Measurements from ENCODE around the gene CFAP410. TPM values are rescaled to one million over a fixed set of nuclear protein-coding genes. Genes with fewer than 3 reads are reported as not detected.

Gene CFAP410
- total RNA-seq, 1 donor = 17.6 TPM

DNA sequence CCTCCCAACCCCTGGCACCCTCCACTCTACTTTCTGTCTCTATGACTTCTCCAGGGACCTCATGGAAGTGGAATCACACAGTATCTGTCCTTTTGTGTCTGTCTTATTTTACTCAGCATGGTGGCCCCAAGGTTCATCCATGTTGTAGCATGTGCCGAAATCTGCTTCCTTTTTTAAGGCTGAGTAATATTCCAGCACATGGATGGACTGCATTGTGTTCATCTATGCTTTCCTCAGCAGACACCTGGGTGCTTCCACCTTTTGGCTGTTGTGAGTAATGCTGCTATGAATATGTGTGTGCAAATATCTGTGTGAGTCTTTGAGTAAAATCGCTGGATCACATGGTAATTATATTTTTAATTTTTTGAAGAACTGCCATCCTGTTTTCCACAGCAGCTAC, 40.9 kb downstream of the CFAP410 start:
- peaks cover 59% of the 10 kb centered on the region for H3K4me1 ChIP-seq (ENCODE audit: insufficient read depth, low read length)
- H3K9me3 ChIP-seq (ENCODE audit: low read depth, low read length) = no peaks in the 10 kb centered on the region
- no peak overlapping the region for H3K4me3 ChIP-seq (ENCODE audit: low read length)
- no peaks in the 10 kb centered on the region for H3K27me3 ChIP-seq (ENCODE audit: insufficient read depth, low read length)

DNA sequence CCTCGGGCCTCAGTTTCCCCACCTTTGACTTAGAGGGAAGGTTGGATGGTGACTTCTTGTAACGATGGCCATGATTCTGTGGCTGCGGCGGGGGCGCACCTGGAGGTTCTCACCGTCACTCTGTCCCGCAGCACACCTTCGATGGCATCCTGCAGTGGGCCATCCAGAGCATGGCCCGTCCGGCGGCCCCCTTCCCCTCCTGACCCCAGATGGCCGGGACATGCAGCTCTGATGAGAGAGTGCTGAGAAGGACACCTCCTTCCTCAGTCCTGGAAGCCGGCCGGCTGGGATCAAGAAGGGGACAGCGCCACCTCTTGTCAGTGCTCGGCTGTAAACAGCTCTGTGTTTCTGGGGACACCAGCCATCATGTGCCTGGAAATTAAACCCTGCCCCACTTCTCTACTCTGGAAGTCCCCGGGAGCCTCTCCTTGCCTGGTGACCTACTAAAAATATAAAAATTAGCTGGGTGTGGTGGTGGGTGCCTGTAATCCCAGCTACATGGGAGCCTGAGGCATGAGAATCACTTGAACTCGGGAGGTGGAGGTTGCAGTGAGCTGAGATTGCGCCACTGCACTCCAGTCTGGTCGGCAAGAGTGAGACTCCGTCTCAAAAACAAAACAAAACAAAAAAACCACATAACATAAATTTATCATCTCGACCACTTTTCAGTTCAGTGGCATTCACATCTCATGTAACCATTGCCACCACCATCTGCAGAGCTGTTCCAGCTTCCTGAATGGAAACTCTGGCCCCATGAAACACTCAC, 41.5 kb downstream of the CFAP410 start:
- Histone ChIP-seq H3K27me3 (ENCODE audit: insufficient read depth, low read length) (no peaks in the 10 kb centered on the region), H3K4me3 (ENCODE audit: low read length) (no peak overlapping the region), H3K4me1 (ENCODE audit: insufficient read depth, low read length) (peaks cover 59% of the 10 kb centered on the region), H3K9me3 (ENCODE audit: low read depth, low read length) (no peaks in the 10 kb centered on the region)

DNA sequence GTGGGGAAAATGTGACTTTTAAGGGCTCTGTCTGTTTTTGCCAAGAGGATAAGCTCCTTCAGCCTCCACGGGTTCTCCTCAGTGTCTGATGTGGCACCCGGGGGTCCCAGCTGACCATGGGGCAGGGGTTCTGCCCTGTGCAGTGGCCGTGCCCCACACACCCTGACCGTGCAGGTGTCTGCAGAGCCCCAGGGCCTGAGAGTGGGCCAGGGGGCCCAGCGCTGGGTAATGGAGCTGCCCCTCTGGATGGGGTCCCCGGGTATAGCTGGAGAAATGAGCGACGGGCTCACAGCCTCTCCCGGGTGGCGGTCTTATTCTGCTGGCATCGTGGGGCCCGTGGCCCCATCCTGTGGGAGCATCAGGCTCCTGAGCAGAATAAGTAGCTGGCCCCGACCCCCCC, 42.3 kb downstream of the CFAP410 start:
- no peaks in the 10 kb centered on the region for H3K9me3 ChIP-seq (ENCODE audit: low read depth, low read length)
- H3K4me3 ChIP-seq (ENCODE audit: low read length) = no peak overlapping the region
- no peaks in the 10 kb centered on the region for H3K27me3 ChIP-seq (ENCODE audit: insufficient read depth, low read length)
- H3K4me1 ChIP-seq (ENCODE audit: insufficient read depth, low read length) = peaks cover 51% of the 10 kb centered on the region

DNA sequence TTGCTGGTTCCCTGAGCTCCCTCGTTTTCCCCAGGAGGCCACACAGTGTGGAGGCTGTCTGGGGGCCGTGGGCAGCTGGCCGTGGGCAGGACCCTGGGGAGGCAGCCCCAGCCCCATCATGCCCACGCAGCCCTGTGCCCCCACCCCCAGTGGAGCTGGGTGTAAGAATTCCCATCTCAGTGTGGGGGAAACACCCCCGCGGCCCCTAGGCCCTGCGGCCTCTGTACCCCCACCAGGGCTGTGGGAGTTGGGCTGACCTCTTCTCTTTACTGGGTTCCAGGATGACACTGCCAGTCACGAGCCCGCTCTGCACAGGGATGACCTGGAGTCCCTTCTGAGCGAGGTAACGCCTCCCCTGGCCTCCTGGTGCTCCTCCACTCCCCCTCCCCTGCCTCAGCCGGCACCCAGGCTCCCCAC, 43.1 kb downstream of the CFAP410 start:
- H3K27me3 ChIP-seq (ENCODE audit: insufficient read depth, low read length) = no peaks in the 10 kb centered on the region
- no peak overlapping the region for H3K4me3 ChIP-seq (ENCODE audit: low read length)
- H3K4me1 ChIP-seq (ENCODE audit: insufficient read depth, low read length) = peaks cover 43% of the 10 kb centered on the region
- H3K9me3 ChIP-seq (ENCODE audit: low read depth, low read length) = no peaks in the 10 kb centered on the region

DNA sequence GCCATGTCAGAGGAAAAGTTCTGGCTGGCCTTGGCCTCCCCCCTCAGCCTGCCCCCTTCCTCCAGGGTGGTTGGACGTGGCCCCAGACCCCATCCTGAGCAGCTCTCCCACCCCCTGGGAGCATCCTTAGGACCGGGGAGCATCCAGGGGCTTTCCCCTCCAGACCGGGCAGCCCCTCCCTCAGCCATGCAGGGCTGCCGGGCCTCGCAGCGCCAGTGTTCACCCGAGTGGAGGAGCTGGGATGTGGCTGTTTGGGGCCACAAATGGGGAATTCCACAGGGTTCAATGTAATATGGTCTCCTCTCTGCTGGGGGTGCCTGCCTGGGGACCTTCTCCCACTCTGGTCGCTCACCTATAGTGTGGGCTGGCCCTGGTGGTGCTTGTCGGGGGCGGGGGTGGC, 43.5 kb downstream of the CFAP410 start:
- Histone ChIP-seq H3K9me3 (ENCODE audit: low read depth, low read length) (no peaks in the 10 kb centered on the region), H3K4me1 (ENCODE audit: insufficient read depth, low read length) (peaks cover 38% of the 10 kb centered on the region), H3K27me3 (ENCODE audit: insufficient read depth, low read length) (no peaks in the 10 kb centered on the region), H3K4me3 (ENCODE audit: low read length) (no peak overlapping the region)

DNA sequence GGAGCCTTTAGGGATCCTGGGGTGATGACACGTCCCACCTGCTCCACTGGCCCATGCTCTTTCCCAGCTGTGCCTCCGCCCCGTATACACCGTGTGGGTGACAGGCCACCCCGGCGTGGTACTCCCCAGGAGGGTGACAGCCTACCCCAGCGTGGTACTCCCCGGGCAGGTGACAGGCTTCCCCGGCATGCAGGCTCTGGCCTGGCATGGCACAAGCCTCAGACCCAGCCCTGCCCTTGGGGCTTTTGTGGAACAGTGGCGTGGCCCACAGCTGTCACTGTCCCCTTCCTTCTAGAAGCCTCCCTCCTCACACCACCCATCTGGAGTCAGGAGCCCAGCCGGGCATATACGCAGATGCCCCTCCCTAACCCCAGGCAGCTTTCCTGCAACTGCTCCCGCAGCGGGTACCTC, 44.0 kb downstream of the CFAP410 start:
- no peak overlapping the region for H3K4me3 ChIP-seq (ENCODE audit: low read length)
- peaks cover 37% of the 10 kb centered on the region for H3K4me1 ChIP-seq (ENCODE audit: insufficient read depth, low read length)
- no peaks in the 10 kb centered on the region for H3K9me3 ChIP-seq (ENCODE audit: low read depth, low read length)
- H3K27me3 ChIP-seq (ENCODE audit: insufficient read depth, low read length) = no peaks in the 10 kb centered on the region

DNA sequence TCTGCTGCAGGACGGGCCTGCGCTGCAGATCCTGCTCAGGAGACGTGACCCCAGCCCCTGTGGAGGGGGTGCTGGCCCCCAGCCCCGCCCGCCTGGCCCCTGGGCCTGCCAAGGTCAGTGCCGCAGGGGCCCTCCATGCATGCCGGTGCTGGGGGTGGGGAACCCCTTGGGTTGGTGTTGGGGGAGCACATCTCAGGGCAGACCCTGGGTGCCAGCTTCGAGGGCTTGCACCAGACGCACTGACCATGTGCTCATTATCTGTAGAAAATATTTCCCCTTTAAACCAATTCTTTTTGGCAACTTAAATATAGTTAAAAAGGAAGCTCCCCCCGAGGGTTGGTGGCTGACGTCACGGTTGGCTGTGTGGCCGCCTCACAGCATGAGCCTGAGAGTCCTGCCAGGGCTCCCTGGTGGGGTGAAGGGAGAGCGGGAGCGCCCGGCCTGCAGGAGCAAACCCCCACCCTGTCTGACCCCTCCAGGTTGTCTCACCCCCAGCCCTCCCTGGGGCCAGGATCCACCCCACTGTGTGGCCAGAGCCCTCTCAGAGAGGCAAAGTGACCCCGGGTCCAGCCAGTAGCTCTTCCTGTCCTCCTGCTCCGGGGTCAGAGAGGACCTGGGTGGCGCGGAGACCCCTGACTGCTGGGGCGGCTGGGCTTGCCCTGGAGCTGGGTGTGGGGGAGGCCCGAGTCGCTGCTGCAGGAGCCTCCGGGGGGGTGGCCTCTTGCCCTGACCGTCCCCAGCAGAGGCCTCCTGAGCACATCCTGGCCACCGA, 44.6 kb downstream of the CFAP410 start:
- no peaks in the 10 kb centered on the region for H3K27me3 ChIP-seq (ENCODE audit: insufficient read depth, low read length)
- no peak overlapping the region for H3K4me3 ChIP-seq (ENCODE audit: low read length)
- peaks cover 36% of the 10 kb centered on the region for H3K4me1 ChIP-seq (ENCODE audit: insufficient read depth, low read length)
- no peaks in the 10 kb centered on the region for H3K9me3 ChIP-seq (ENCODE audit: low read depth, low read length)

DNA sequence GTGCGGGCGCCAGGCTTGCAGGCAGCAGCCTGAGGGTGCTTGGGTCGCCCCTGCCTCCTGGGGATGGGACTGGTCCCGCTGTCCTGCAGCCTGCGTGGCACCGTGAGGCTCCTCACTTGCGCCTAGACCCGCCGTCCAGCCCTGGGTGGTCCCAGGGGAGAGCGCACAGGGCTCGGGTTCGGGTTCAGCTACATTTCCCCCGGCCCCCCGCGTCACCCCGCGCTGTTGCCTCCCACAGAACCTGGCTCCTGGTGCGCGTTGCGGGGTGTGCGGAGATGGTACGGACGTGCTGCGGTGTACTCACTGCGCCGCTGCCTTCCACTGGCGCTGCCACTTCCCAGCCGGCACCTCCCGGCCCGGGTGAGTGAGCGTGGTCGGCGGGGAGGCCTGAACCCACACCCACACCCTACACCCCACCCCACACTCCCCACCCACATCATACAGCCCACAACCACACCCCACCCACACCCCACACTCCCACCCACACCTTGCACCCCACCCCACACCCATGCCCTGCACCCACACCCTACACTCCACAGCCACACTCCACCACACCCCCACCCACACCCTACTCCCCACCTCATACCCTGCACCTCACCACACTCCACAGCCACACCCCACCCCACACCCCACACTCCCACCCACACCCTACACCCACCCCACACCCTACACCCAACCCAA, 45.5 kb downstream of the CFAP410 start:
- H3K4me3 ChIP-seq (ENCODE audit: low read length) = no peak overlapping the region
- H3K4me1 ChIP-seq (ENCODE audit: insufficient read depth, low read length) = peaks cover 29% of the 10 kb centered on the region
- no peaks in the 10 kb centered on the region for H3K9me3 ChIP-seq (ENCODE audit: low read depth, low read length)
- H3K27me3 ChIP-seq (ENCODE audit: insufficient read depth, low read length) = no peaks in the 10 kb centered on the region

DNA sequence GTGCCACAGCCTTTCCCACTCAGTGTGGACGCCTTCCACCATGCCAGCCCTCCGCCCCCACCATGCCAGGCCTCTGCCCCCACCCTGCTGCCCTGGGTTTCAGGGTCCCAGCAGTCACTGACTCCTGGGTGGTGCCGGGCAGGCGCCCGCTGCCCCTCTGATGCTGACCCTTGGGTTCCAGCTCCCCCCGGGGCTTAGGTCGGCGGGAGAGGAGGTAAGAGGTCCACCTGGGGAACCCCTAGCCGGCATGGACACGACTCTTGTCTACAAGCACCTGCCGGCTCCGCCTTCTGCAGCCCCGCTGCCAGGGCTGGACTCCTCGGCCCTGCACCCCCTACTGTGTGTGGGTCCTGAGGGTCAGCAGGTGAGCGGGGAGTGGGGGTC, 46.4 kb downstream of the CFAP410 start:
- Histone ChIP-seq H3K9me3 (ENCODE audit: low read depth, low read length) (no peaks in the 10 kb centered on the region), H3K27me3 (ENCODE audit: insufficient read depth, low read length) (no peaks in the 10 kb centered on the region), H3K4me3 (ENCODE audit: low read length) (no peak overlapping the region), H3K4me1 (ENCODE audit: insufficient read depth, low read length) (peaks cover 20% of the 10 kb centered on the region)

DNA sequence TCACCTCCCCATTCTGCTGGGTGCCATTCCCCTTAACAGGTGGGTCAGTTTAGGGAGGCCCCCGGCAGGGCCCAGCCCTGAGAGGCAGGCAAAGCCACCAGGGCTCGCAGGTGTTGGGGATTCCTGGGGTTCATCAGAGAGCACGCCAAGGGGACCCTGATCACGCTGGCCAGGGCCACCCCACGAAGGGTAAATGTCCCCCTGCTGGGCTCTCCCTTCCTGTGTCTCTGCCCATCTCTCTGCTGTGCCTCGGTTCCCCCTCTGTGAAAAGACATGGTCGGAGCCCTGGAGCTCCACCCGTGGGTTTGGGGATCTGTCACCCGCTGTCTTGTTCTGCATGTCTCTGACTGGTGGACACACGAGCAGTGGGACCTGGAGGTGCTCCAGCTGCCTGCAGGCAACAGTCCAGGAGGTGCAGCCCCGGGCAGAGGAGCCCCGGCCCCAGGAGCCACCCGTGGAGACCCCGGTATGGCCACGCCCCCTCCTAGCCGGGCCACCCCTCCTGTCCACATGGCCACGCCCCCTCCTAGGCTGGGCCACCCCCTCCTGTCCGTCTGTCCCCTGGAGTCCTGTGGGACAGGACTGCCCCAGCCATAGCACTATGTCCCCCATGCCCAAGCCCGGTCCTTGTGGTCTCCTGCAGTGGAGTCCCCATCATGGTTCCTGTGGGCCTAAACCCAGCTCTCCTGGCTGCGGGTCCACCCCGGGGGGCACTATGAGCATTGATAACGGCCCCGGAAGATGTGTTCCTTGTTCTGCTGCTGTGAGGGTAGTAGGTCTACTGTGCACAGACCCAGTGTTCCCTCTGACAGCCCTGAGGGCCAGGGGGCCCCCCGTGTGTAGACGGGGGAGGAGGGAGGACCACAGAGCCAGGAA, 47.0 kb downstream of the CFAP410 start:
- Histone ChIP-seq H3K27me3 (ENCODE audit: insufficient read depth, low read length) (no peaks in the 10 kb centered on the region), H3K9me3 (ENCODE audit: low read depth, low read length) (no peaks in the 10 kb centered on the region), H3K4me1 (ENCODE audit: insufficient read depth, low read length) (peaks cover 13% of the 10 kb centered on the region), H3K4me3 (ENCODE audit: low read length) (no peak overlapping the region)

DNA sequence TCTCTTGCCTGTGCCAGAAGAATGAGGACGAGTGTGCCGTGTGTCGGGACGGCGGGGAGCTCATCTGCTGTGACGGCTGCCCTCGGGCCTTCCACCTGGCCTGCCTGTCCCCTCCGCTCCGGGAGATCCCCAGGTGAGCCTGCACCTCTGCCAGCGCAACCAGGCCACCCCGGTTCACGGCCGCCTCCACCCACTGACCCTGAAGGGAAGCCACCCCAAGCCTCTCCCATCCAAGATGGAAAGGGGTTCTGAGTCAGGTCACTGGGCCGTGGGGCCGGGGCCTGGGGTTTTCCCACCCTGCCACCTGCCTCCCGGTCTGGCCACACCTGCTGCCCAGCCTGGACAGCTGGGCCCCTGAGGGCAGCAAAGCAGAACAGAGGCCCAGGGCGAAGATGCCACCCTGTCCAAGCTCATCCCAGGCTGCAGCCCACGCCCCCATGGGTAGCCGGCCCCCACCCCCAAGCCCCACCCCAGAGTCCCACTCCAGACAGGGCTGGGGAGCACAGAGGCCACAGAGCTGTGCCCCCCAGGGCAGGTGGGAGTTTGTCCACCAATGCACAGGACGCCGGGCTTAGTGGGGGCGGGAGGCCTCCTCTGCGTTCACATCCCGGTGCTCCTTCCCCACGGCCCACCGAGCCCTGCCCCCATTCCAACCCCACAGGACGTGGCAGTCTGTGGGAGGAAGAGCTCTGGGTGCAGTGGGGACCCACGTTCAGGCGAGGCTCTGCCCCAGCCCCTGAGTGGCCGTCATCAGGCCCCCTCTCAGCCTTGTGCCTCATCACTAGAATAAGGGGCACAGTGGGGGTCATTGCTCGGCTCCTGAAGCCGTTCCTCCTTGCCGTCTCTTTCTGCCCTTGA, 47.9 kb downstream of the CFAP410 start:
- Histone ChIP-seq H3K4me1 (ENCODE audit: insufficient read depth, low read length) (peaks cover 13% of the 10 kb centered on the region), H3K27me3 (ENCODE audit: insufficient read depth, low read length) (no peaks in the 10 kb centered on the region), H3K9me3 (ENCODE audit: low read depth, low read length) (no peaks in the 10 kb centered on the region), H3K4me3 (ENCODE audit: low read length) (no peak overlapping the region)

DNA sequence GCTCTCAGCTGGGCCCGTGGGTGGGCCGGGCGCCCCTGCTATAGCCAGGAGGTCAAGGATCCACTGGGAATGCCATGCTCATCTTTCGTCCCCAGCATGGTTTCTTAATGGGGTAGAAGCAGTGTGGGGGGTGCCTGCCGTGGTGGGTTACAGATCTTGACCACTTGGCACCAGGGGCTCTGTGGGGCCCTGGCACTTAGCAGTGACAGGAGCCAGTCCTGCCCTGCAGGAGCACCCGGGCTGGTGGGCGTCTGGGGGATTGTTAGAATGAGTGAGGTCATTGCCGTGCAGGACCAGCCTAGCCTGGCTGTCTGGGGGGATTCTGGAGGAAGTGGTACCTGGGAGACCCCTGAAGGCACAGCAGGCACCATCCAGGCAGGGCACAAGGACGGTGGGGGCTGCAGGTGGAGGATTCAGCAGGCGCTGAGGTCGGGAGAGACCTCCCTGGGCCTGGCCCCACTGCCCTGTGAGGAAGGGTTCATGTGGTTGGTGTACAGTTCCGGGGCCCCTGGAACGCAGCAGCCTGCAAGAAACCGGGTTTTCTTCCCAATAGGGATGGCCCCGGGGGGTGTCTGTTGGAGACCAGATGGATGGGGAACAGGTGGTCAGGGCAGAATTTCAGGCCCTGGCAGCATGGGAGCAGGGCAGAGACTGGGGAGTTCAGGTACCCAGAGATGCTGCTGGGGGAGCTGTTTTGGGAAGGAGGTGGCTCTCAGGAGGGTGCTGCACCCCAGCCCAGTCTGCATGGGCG, 48.7 kb downstream of the CFAP410 start:
- Histone ChIP-seq H3K4me3 (ENCODE audit: low read length) (no peak overlapping the region), H3K27me3 (ENCODE audit: insufficient read depth, low read length) (no peaks in the 10 kb centered on the region), H3K4me1 (ENCODE audit: insufficient read depth, low read length) (peaks cover 13% of the 10 kb centered on the region)

DNA sequence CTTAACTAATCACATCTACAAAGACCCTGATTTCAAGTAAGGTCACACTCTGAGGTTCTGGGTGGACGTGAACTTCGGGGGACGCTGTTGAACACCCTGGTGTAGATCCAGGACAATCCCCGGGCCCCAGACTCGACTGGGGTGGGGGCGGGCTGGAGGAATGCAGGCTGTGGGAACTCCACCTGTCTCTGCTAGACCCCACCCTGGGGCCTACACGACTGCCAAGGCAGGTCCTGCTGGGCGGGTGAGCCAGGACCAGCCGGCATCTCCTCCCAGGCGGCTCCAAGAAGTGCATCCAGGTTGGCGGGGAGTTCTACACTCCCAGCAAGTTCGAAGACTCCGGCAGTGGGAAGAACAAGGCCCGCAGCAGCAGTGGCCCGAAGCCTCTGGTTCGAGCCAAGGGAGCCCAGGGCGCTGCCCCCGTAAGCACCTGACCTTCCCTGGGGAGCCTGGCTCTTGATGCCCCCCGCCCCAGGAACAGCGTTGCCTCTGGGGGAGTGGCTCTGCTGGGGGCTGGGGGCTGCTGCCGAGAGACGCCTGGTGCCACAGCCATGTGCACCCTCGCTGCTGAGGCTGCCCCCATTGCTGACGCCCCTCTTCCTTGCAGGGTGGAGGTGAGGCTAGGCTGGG, 49.7 kb downstream of the CFAP410 start:
- Histone ChIP-seq H3K9me3 (ENCODE audit: low read depth, low read length) (no peaks in the 10 kb centered on the region), H3K27me3 (ENCODE audit: insufficient read depth, low read length) (no peaks in the 10 kb centered on the region), H3K4me1 (ENCODE audit: insufficient read depth, low read length) (peaks cover 3% of the 10 kb centered on the region), H3K4me3 (ENCODE audit: low read length) (no peak overlapping the region)

More for the DNA sequence above, 48.7 kb downstream of the CFAP410 start:
- H3K9me3 ChIP-seq (ENCODE audit: low read depth, low read length) = no peaks in the 10 kb centered on the region

All from mononuclear cell (primary cell).